HG03565 (cell line): ENCODE results near the gene VMO1.

ENCODE experiments used
- ATAC-seq: cut with Tn5 transposase; IDR thresholded peaks from one replicate; pipeline ENCODE4 v1.9.1; 2021; ENCODE audit warnings: mild to moderate bottlenecking, moderate library complexity; ENCODE audit not compliant: unreplicated experiment

The VMO1 gene

GRCh38 chr17:4764595-4764994 is 21.6 kb downstream of the VMO1 start:
- no peak for ATAC-seq

DNA sequence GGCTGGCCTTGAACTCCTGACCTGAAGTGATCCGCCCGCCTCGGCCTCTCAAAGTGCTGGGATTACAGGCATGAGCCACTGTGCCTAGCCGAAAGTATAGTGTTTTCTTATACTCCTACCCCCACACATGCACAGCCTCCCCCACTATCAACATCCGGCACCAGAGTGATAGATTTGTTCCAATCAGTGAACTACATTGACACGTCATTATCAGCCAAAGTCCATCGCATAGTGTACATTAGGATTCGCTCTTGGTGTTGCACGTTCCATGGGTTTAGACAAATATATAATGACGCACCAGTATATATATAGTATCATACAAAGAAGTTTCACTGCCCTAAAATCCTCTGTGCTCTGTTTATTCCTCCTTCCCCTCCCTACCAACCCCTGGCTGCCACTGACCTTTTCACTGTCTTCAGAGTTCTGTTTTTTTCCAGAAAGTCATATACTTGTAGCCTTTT is 26.4 kb downstream of the VMO1 start:
- ATAC-seq = no peak

- ATAC-seq = no peak
Observed at GRCh38 chr17:4753392-4753791, 32.8 kb downstream of the VMO1 start.

GRCh38 chr17:4751932-4752331 is 34.2 kb downstream of the VMO1 start:
- no peak for ATAC-seq

DNA sequence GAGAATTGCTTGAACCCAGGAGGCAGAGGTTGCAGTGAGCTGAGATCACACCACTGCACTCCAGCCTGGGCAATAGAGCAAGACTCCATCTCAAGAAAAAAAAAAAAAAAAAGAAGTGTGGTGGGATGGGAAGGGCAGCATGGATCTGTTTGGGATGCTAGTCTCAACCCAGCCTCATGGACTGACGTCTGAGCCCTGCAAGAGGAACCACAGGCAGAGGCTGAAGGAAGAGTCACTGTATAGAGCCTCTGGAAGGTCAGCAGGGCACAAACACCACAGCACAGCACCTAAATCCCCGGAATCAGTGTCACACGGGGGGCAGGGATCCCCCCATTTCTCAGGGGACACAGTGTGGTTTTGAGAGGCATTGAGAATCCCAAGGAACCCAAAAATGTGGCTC is 35.6 kb downstream of the VMO1 start:
- ATAC-seq = no peak

DNA sequence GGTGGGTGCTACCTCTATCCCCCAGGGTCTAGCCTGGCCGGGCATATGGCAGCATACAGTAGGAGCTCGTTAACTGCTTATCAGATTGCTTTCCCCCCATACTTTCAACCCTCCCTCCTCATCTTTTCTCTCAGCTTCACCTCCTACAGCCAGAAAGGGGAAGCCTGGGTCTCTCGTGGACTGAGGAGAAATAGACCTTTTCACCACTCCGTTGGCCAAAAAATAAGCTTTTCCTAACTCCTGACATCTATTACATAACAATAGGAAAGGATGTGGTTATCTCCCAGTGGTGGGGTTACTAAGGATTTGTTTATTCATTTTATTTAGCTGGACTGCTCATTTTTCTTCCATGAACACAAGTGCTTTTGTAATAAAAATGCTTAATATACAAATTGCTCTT is 37.5 kb downstream of the VMO1 start:
- no peak for ATAC-seq

- no peak for ATAC-seq
Observed at GRCh38 chr17:4747847-4748246, 38.3 kb downstream of the VMO1 start.

GRCh38 chr17:4744999-4745969 is 40.9 kb downstream of the VMO1 start:
- no peak for ATAC-seq

- no peak for ATAC-seq
Observed at GRCh38 chr17:4743898-4744297, 42.3 kb downstream of the VMO1 start.

DNA sequence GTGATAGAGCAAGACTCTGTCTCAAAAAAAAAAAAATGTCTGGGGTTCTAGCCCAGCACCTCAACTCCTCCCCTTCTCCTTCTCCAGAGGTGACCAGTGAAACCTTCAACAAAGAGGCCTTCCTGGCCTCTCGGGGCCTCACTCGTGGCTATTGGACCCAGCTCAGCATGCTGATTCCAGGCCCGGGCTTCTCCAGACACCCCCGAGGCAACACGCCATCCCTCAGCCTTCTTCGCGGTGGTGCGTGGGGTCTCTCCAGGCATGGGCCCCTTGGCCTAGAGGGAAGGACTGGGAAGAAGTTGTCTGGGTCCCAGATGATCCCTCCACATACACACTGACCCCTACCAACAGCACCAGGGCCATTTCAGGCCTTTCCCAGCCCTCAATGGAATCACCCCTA is 42.9 kb downstream of the VMO1 start:
- no peak for ATAC-seq

- no peak for ATAC-seq
Observed at GRCh38 chr17:4742629-4743028, 43.5 kb downstream of the VMO1 start.

- no peak for ATAC-seq
Observed at GRCh38 chr17:4742133-4742532, 44.0 kb downstream of the VMO1 start.

DNA sequence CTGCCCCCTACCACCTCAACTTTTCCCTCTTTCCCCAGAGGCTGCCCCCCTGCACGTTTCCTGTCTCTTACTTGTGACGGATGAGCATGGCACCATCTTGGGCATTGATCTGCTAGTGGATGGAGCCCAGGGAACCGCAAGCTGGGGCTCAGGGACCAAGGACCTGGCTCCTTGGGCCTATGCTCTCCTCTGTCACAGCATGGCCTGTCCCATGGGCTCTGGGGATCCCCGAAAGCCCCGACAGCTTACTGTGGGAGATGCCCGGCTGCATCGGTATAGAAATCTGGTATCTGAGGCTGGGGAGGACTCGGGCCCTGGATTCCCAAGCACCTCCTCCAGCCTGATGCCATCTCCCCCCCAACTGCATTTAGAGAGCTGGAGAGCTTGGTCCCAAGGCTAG is 44.6 kb downstream of the VMO1 start:
- ATAC-seq = no peak

DNA sequence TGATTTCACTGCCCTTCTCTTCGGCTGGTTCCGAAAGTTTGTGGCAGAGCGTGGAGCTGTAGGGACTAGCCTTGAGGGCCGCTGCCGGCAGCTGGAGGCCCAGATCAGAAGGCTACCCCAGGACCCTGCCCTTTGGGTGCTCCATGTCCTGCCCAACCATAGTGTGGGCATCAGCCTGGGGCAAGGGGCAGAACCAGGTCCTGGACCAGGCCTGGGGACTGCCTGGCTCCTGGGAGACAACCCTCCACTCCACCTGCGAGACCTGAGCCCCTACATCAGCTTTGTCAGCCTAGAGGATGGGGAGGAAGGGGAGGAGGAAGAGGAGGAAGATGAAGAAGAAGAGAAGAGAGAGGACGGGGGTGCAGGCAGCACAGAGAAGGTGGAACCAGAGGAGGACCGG is 45.6 kb downstream of the VMO1 start:
- no peak for ATAC-seq

DNA sequence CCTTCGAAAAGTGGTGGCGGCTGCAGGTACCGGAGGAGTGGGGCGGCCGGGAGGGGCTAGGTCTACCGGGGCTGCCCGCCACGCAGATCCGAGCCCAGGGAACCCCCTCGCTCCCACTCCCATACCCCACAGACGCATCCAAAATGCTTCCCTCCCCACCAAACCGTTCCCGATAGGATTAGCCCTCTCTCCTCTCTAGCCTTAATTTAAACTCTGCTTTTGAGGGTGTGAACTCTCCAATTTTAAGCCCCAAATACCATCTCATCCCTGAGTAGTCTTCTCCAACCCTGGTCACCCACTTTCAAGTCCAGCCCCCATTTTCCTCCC is 46.2 kb downstream of the VMO1 start:
- no peak for ATAC-seq

DNA sequence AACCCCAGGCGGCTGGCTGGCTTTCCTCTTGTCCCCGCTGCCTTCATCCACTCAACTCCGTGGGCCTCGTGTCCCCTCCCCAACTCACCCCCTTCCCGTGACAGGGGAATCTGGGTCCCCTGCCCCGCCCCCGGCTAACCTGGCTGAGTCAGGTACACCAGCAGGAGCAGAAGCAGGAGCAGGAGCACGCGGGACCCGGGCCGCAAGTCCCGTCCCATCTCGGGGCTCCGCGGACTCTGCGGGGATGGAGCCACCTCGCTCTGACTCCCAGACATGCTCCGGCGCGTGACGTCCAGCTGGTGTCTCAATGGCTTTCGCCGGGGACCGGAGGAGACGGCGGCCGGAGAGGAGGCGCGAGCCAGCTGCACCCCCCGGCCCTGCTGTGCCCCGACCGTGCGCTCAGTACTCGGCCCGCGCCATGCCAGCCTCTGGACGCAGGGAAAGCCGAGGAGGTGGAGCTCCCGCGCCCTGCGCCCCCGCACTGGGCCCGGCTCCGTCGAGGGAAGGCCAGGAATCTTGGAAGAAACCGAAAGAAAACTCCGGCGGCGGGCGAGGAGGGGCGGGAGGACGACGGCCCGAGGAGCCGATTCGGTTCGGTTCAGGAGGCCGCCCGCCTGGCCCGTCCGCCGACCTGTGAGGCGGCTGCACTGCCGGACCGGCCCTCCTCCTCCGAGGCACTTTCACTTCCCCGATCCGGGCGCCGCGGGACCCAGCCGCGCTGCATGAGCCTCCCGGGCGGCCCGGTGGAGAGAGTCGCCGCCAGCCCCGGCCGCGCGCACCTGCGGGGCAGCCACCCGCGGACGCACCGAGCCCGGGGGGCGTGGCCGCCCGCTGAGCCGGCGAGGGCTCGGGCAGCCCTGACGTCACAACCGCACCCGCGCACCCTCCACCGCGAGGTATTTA is 46.8 kb downstream of the VMO1 start, which contains the start of the genes CXCL16 and ZMYND15:
Gene CXCL16 (minus strand): TSS at position 807 of the 903 bp plus-strand sequence. CDS start 589 bp downstream, at position 218.
Gene ZMYND15 (plus strand): TSS at position 712 of the 903 bp plus-strand sequence. CDS start 716 bp downstream, outside the sequence.
- ATAC-seq = no peak

- ATAC-seq = no peak
Observed at GRCh38 chr17:4738136-4739121, 47.7 kb downstream of the VMO1 start.

DNA sequence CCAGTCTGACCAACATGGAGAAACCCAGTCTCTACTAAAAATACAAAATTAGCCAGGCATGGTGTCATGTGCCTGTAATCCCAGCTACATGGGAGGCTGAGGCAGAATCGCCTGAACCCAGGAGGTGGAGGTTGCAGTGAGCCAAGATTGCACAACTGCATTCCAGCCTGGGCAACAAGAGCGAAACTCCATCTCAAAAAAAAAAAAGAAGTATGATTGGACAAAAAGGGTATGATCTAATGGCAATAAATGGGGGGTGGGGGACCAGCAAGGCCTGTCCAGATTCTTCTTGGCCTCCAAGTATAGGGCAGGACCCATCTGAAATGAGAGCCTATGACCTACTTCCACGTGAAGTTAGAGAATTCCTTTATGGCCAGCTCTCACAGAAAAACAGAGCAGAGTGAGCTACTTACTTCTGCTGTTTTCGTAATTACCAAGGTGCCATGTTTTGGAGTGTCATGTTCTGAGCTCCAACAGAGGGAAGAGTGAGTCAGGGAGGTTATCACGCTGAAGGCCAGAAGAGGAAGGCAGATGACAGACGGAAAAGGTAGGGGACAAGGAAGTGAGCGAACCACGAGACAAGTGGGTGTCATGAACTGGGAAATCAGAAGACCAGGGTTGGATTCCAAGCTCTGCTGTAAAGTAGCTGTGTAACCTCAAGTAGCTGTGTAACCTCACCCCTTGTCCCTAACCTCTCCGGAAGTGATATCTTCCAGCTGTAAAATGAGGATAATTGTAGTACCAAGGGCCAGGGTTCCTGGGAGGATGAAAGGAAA is 50.1 kb downstream of the VMO1 start:
- ATAC-seq = no peak
